Lower lobe of right lung (tissue), 2 donors: ENCODE data around the gene SSU72. TPM values are rescaled to one million over a fixed set of nuclear protein-coding genes. Genes with fewer than 3 reads are reported as not detected.

ENCODE experiments used
- ATAC-seq, 2 donors: fragments of 200-7000 bp; cut with Tn5 transposase; one replicate each; pipeline ENCODE4 v1.9.1; 2020 to 2022; ENCODE audit warnings: mild to moderate bottlenecking in 2 of 2, moderate library complexity in 2 of 2
- DNase-seq: peaks from one replicate; pipeline ENCODE4 v3.0.0-alpha.2; 2020
- H3K27ac ChIP-seq: fragments of 200-600 bp; one replicate; pipeline ENCODE4 v1.8.0; 2022
- H3K27me3 ChIP-seq: fragments of 200-600 bp; one replicate; pipeline ENCODE4 v1.8.0; 2022; ENCODE audit warnings: low read depth
- H3K36me3 ChIP-seq: fragments of 200-600 bp; one replicate; pipeline ENCODE4 v1.8.0; 2022; ENCODE audit warnings: mild to moderate bottlenecking
- H3K4me1 ChIP-seq: fragments of 200-600 bp; one replicate; pipeline ENCODE4 v1.8.0; 2022
- H3K4me3 ChIP-seq: fragments of 200-600 bp; one replicate; pipeline ENCODE4 v1.8.0; 2022; ENCODE audit warnings: mild to moderate bottlenecking
- H3K9me3 ChIP-seq: fragments of 200-600 bp; one replicate; pipeline ENCODE4 v1.8.0; 2022
- intact Hi-C: fragments of 100-400 bp; cut with DNase I; formaldehyde crosslinking; loops from one replicate; pipeline ENCODE4 v1.11.0; 2022
- long read RNA-seq: library from polyadenylated mRNA; unstranded; transcript quantifications from one replicate; pipeline ENCODE4 v2.0.0, GENCODE V29; 2021
- total RNA-seq: library from RNA; stranded (reverse); fragmentation: NEBNext Ultra II Directional; extraction: Animal tissue kit (Norgen Biotek cat#: 25700); gene quantifications from one replicate; pipeline ENCODE4 v1.2.1, GENCODE V29; 2021
- TF ChIP-seq, protein P1 (sequence below): fragments of 200-600 bp; IDR thresholded peaks from one replicate; pipeline ENCODE4 v1.8.0; 2022; ENCODE audit warnings: antibody characterized with exemption, mild to moderate bottlenecking
- donor health status: DM: no; HTN: yes; CAD: no; lungs with severe emphysema.

SSU72 gene
- 123 TPM for total RNA-seq
- long read RNA-seq, full-length matches to known transcripts, result 202 of 227 reads
- long read RNA-seq, partial matches to known transcripts, result 13 of 227 reads
- long read RNA-seq, other reads (novel, unspliced or antisense), result 12 of 227 reads

DNA sequence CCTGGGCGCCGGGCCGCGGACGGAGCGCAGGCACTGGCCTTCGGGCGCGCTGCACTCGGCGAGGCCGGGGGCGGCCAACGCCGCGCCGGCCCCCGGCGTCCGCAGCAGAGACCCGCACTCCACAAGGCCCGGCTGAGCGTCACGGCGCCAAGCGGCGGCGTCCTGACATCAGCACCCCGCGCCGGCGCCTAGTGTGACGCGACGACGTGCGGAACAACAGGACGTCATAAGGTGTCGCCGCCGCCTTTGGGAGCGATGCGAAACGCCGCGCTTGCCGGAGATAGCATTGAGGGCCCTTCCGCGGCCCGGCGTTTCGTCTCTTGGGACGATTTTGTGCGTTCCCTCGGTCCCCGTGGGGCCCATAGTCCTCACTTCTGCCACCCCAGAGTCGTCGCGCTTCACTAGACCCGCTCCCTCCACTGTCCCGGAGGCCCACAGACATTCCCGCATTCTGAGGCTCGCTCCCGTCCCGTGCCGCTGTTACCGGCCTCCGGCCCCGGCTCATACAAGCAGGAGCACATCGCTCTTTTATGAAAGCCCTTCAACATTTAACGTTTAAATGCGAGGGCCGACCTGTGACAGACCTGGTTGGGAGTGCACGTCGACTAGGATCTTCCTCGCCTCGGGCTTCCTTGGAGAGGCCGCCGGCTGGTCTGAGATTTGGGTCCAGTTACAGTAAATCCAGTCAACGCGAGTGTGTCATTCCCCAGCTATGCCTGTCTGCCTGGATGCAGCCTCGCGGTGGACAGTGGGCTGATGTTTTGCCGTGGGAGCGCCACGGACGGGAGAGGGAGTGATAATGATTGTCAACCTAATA, at the start of gene SSU72:
Gene SSU72, minus strand, starts transcription at position 143 of the 817 bp plus-strand sequence. CDS start 306 bp downstream, outside the sequence.
- H3K36me3 ChIP-seq, result peaks cover 9% of the 10 kb centered on the region
- H3K27me3 ChIP-seq, result no peaks in the 10 kb centered on the region
- ATAC-seq (peak; percentile 95 to 96), DNase-seq (peak; percentile 97)
- TF ChIP-seq, protein P1, sequence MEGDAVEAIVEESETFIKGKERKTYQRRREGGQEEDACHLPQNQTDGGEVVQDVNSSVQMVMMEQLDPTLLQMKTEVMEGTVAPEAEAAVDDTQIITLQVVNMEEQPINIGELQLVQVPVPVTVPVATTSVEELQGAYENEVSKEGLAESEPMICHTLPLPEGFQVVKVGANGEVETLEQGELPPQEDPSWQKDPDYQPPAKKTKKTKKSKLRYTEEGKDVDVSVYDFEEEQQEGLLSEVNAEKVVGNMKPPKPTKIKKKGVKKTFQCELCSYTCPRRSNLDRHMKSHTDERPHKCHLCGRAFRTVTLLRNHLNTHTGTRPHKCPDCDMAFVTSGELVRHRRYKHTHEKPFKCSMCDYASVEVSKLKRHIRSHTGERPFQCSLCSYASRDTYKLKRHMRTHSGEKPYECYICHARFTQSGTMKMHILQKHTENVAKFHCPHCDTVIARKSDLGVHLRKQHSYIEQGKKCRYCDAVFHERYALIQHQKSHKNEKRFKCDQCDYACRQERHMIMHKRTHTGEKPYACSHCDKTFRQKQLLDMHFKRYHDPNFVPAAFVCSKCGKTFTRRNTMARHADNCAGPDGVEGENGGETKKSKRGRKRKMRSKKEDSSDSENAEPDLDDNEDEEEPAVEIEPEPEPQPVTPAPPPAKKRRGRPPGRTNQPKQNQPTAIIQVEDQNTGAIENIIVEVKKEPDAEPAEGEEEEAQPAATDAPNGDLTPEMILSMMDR, result no peak
- no peaks in the 10 kb centered on the region for H3K9me3 ChIP-seq
- peak within 1 kb of the TSS; percentile 100 for H3K27ac ChIP-seq
- H3K4me3 ChIP-seq, result peak within 1 kb of the TSS; percentile 89
- intact Hi-C loops, result no loop called here
- peaks cover 34% of the 10 kb centered on the region for H3K4me1 ChIP-seq

DNA sequence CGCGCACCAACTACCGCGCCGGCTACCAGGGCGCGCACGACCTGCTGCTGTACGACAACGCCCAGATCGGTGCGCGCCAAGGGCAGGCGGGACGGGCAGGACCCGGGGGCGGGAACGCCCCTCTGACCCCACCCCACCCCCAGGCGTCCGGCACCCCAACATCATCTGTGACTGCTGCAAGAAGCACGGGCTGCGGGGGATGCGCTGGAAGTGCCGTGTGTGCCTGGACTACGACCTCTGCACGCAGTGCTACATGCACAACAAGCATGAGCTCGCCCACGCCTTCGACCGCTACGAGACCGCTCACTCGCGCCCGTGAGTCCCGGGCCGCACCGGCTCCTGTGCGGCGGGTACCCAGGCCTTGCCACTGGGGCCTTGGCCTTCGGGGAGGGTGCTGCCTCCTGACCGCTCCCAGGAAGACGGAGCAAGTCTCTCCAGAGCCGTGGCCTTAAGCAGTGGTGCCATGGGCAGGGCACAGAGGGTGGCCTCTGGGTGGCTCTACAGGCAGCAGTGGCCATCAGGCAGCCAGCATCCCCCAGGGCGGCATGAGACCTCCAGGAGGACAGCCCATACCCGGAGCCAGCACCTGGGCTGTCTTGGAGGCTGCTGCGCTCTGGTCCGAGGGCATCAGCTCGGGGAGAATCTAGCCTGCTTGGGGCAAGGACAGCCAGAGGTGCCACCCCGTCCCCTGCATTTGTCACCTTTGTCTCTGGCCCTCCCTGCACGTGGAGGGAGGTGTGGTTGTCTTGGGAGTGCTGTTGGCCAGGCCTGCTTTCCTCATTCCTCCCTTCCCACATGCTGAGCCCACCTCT, 49.2 kb upstream of the SSU72 start:
- peaks cover 14% of the 10 kb centered on the region for H3K36me3 ChIP-seq
- no peak overlapping the region for H3K4me3 ChIP-seq
- intact Hi-C loops, result no loop called here
- H3K27ac ChIP-seq, result no peak overlapping the region
- DNase-seq, result peak; percentile 46
- no peaks in the 10 kb centered on the region for H3K27me3 ChIP-seq
- ATAC-seq, result no peak
- H3K4me1 ChIP-seq, result no peaks in the 10 kb centered on the region
- TF ChIP-seq, protein P1, result no peak
- H3K9me3 ChIP-seq, result no peaks in the 10 kb centered on the region

DNA sequence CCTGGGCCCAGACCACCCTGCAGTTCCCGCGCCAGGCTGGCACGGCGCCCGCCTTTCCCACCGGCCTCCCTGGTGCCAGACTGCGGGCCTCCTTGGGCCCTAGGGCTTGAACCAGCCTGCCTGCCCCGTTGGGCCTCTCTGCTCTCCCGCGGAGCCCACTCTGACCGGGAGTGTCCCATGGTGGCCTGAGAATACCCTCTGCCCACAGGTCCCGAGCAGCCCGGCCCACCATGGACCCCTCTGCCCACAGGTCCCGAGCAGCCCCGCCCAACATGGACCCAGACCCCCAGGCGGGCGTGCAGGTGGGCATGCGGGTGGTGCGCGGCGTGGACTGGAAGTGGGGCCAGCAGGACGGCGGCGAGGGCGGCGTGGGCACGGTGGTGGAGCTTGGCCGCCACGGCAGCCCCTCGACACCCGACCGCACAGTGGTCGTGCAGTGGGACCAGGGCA, 48.5 kb upstream of the SSU72 start:
- no peaks in the 10 kb centered on the region for H3K9me3 ChIP-seq
- H3K4me3 ChIP-seq, result no peak overlapping the region
- TF ChIP-seq, protein P1, result no peak
- no peaks in the 10 kb centered on the region for H3K27me3 ChIP-seq
- ATAC-seq, result no peak
- intact Hi-C loops, result no loop called here
- DNase-seq, result no peak
- H3K27ac ChIP-seq, result no peak overlapping the region
- H3K4me1 ChIP-seq, result no peaks in the 10 kb centered on the region
- peaks cover 18% of the 10 kb centered on the region for H3K36me3 ChIP-seq

DNA sequence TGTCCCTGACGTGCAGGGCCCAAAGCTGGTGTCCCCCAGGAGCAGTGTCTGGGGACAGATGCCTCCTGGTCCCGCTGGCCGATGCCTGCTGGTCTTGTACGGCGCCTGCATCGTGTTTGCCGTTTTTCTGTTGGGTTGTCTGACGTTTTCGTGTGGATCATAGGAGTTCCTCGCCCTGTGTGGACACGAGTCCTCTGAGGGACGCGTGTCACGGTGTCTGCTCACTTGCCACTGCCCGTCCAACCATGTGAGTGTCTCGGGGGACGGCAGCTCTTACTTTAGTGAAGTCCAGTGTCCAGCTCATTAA, 48.1 kb upstream of the SSU72 start:
- intact Hi-C loops, result no loop called here
- Histone ChIP-seq H3K9me3 (no peaks in the 10 kb centered on the region), H3K27me3 (no peaks in the 10 kb centered on the region), H3K4me3 (no peak overlapping the region), H3K4me1 (no peaks in the 10 kb centered on the region), H3K36me3 (peaks cover 18% of the 10 kb centered on the region), H3K27ac (no peak overlapping the region)
- DNase-seq, result no peak
- TF ChIP-seq, protein P1, result no peak
- ATAC-seq, result no peak

DNA sequence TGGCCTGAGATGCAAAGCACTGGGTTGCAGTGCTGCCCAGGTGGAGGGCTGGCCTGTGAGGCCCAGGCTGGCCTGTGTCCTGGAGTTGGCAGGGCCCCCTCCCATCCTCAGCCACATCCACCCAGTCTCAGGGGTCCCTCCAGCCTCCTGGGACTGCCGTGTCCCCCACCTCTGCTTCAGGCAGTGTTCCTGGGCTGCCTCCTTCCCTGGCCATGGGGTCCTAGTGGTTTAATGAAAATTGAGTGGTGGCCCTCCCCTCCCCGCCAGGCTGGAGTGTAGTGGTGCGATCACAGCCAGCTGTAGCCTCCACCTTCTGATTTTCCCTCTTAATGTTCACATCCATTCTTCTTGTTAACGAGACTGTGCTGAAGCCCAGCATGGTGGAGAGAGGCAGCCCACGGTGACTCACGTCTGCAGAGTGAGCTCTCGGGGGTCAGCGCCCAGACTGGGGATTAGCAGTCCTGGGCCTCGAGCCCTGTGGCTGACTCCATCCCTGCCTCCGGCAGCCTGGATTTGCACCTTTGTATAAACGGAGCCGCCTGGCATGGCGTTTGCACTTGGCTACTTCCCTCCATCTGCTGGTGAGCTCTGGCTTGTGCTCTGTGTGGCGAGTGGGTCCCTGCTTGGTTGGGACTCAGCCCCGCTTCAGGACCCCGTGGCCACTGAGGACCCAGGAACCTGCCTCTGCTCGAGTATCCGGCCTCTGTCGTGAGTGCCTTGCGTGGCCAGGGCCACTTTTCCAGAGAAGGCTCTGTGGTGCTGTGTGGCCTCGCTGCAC, 47.5 kb upstream of the SSU72 start:
- intact Hi-C loops, result no loop called here
- TF ChIP-seq, protein P1, result no peak
- Histone ChIP-seq H3K27me3 (no peaks in the 10 kb centered on the region), H3K4me1 (peaks cover under 1% of the 10 kb centered on the region), H3K27ac (no peak overlapping the region), H3K9me3 (no peaks in the 10 kb centered on the region), H3K4me3 (no peak overlapping the region), H3K36me3 (peaks cover 17% of the 10 kb centered on the region)
- ATAC-seq (no peak), DNase-seq (no peak)
